Measurements from ENCODE around the gene CKS1B. TPM values are rescaled to one million over a fixed set of nuclear protein-coding genes. Genes with fewer than 3 reads are reported as not detected.

Gene CKS1B
- total RNA-seq, 6 experiments from 2014 or later = 52.7 to 111 (median 98.8) TPM

DNA sequence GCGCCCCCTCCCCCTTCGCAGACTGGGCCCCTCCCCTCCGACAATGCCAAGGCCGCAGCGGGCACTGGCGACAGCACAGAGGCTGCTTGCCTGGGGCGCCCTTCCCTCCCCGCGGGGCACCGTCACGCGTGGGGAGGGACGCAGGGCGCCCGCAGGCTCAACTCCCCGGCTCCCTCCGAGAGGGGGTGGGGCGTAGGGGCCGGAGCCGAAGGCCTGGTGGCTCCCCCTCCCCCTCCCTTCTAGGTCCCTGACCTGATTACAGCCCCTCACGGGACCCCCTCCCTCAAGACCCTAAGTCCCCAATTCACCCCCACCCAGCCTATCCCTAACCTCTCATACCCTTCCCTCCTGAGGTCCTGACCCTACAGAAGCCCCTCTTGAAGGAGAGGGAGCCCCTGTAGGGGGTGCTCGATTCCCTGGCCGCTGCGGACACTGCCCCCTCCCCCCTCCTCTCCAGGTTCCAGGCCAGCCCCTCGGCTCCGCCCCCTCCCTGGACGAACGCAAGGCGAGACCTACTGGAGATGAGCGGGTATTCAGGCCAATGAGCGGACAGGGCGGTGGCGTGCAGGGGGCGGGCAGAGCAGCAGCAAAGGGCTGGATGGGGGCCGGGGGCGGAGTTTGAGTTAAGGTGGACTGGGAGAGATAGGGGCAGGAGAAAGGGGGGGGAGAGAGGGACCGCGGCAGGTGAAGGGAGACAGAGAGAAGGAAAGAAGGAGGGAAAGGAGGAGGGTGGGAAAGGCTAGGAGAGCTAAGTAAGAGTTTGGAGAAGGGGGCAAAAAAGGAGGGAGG is 27.4 kb downstream of the CKS1B start:
- DNase-seq = peak; percentile 98
- peak overlapping the region; percentile 92 for H3K4me3 Mint-ChIP-seq
- TF ChIP-seq, protein P1, sequence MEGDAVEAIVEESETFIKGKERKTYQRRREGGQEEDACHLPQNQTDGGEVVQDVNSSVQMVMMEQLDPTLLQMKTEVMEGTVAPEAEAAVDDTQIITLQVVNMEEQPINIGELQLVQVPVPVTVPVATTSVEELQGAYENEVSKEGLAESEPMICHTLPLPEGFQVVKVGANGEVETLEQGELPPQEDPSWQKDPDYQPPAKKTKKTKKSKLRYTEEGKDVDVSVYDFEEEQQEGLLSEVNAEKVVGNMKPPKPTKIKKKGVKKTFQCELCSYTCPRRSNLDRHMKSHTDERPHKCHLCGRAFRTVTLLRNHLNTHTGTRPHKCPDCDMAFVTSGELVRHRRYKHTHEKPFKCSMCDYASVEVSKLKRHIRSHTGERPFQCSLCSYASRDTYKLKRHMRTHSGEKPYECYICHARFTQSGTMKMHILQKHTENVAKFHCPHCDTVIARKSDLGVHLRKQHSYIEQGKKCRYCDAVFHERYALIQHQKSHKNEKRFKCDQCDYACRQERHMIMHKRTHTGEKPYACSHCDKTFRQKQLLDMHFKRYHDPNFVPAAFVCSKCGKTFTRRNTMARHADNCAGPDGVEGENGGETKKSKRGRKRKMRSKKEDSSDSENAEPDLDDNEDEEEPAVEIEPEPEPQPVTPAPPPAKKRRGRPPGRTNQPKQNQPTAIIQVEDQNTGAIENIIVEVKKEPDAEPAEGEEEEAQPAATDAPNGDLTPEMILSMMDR (IDR thresholded peaks at IDR 0.05) = peak; percentile 67
- no peaks in the 10 kb centered on the region; the same call in 1 of the 2 replicates for H3K27me3 Mint-ChIP-seq (ENCODE audit: insufficient read depth)
- H3K27ac Mint-ChIP-seq = peak overlapping the region; percentile 79
- peaks cover 37% of the 10 kb centered on the region for H3K4me1 Mint-ChIP-seq (ENCODE audit: low read depth)
- H3K9me3 Mint-ChIP-seq = no peaks in the 10 kb centered on the region
- H3K36me3 Mint-ChIP-seq (ENCODE audit: low read depth) = no peaks in the 10 kb centered on the region

DNA sequence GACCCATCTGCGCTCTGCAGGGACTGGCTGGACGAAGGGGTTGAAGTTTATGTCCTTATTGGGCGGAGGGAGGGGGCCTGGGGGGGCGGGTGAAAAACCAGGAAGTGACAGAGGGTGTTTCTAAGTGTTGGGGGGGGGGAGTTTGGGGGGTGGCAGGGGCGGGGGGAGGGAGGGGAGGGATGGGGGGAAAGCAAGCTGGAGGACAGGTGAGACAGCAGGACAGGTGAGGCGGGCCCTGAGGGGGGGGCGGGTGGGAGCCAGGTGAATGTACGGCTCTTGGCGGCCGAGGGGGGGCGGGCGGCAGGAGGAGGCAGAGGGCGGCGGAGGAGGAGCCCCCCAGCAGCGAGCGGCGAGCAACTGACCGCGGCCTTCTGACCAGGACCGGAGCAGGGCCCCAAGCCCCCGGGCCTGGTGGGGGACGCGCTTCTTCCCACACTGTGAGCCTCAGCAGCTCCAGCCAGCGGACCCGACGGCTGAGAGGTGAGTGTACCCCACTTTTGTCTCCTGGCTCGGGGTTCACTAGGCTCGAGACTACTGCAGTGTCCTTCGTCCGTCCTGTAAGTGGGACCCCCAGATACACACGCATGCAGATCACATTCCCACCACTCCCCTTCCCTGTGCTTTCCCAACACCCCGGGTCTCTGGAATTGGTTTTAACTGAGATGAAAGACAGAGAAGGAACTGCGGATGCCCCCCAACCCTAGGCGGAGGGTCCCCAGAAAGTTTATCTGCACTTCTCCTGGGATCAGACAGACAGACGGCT is 28.2 kb downstream of the CKS1B start, which contains the start of gene ZBTB7B:
Gene ZBTB7B, plus strand, starts transcription at position 339 of the 763 bp plus-strand sequence. CDS start 11,859 bp downstream, outside the sequence.
- Mint-ChIP-seq H3K4me3 (peak within 1 kb of the TSS; percentile 94), H3K4me1 (ENCODE audit: low read depth) (peaks cover 37% of the 10 kb centered on the region), H3K9me3 (no peaks in the 10 kb centered on the region), H3K27ac (peak within 1 kb of the TSS; percentile 83), H3K27me3 (ENCODE audit: insufficient read depth) (no peaks in the 10 kb centered on the region; the same call in 1 of the 2 replicates), H3K36me3 (ENCODE audit: low read depth) (no peaks in the 10 kb centered on the region)
- DNase-seq = no peak
- TF ChIP-seq, protein P1 (IDR thresholded peaks at IDR 0.05) = no peak

DNA sequence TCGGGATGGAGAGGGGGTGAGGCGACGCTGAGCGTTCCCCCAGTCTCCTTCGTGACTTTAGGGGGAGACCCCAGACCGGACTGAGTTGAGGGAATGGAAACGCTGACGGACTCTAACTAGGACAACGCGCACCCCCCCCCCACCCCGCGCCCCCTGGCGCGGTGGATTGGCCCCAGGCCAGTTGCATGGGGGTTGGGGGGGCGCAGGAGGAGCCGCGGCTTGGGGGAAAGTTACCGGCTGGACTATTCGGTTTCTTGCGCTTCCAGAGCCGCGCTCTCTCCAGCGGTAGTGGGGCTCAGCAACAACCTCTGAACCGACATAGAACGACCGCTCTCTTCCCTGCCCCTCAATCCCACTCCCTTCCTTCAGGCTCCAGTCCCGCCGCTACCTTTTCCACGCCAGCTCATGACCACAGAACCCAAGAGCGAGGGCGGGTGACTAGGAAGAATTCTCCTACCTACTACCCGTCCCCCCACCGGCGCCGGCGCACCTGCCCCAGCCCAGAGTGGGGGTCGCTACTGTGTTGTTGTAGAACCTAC is 28.8 kb downstream of the CKS1B start:
- Mint-ChIP-seq H3K27me3 (ENCODE audit: insufficient read depth) (no peaks in the 10 kb centered on the region; the same call in 1 of the 2 replicates), H3K4me3 (peak overlapping the region; percentile 94), H3K36me3 (ENCODE audit: low read depth) (no peaks in the 10 kb centered on the region), H3K27ac (peak overlapping the region; percentile 83), H3K9me3 (no peaks in the 10 kb centered on the region), H3K4me1 (ENCODE audit: low read depth) (peaks cover 37% of the 10 kb centered on the region)
- TF ChIP-seq, protein P1 (IDR thresholded peaks at IDR 0.05) = no peak
- DNase-seq = no peak

DNA sequence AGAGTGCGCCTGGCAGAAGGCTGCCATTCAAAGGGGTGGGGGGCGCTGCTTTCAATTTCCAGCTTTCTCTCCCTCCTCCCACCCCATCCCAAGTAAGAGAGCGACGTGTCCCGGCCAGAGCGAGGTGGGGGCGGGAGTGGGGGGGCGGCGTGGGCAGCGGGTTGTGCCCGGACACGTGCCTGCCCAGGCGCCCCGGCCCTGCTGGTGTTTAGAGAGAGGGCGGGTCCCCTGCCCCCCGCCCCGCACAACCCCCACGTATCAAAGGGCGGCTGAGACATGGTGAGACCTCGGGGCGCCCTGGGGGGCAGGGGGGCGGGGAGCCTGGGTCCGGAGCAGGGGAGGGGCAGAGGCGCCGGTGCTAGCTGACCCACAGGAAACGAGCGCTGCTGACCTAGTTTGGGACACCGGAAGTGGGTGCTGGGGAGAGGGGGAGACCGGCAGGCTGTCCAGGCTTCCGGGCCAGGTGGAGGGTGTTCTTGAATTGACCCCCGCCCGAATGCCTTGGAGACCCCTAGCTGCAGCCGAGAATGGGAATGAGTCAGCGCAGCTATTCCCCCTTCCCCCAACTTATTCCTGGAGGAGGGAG is 29.4 kb downstream of the CKS1B start:
- Mint-ChIP-seq H3K4me3 (peak overlapping the region; percentile 94), H3K4me1 (ENCODE audit: low read depth) (peaks cover 35% of the 10 kb centered on the region), H3K27ac (peak overlapping the region; percentile 83), H3K27me3 (ENCODE audit: insufficient read depth) (no peaks in the 10 kb centered on the region; the same call in 1 of the 2 replicates), H3K36me3 (ENCODE audit: low read depth) (no peaks in the 10 kb centered on the region), H3K9me3 (no peaks in the 10 kb centered on the region)
- TF ChIP-seq, protein P1 (IDR thresholded peaks at IDR 0.05) = no peak; the same call in 1 of the 2 replicates
- DNase-seq = peak; percentile 33

Data from HFFc6 (cell line).